Activated B cell treated with CpG ODN at 0.5 μM for 24 hours (primary cell): ENCODE data around the gene NOXO1. TPM values are rescaled to one million over a fixed set of nuclear protein-coding genes. Genes with fewer than 3 reads are reported as not detected.
A peak's percentile ranks its signal among the peaks of the same experiment; 100 is the strongest.

ENCODE experiments used
- ATAC-seq: fragments of 200-7000 bp; cut with Tn5 transposase; one replicate; pipeline ENCODE4 v1.10.0; 2021; ENCODE audit warnings: low read depth, mild to moderate bottlenecking, moderate library complexity
- CTCF ChIA-PET: fragments of 350-600 bp; sonication (Branson Sonifier 250); formaldehyde crosslinking; loops from one replicate; lab custom pipeline; 2021; ENCODE audit warnings: antibody characterized with exemption; lab: Charles Lee
- POLR2A ChIA-PET: fragments of 350-600 bp; sonication (Branson Sonifier 250); formaldehyde crosslinking; loops from one replicate; lab custom pipeline; 2021; ENCODE audit warnings: antibody characterized with exemption; lab: Charles Lee
- DNase-seq: peaks from one replicate; pipeline ENCODE4 v3.0.0; 2022
- H3K27ac Mint-ChIP-seq: one replicate; pipeline ENCODE4 v1.8.0; 2020; ENCODE audit warnings: mixed read lengths
- H3K27me3 Mint-ChIP-seq: one replicate; pipeline ENCODE4 v1.8.0; 2021; ENCODE audit warnings: mixed read lengths
- H3K36me3 Mint-ChIP-seq: one replicate; pipeline ENCODE4 v1.8.0; 2021; ENCODE audit warnings: low read depth, mixed read lengths
- H3K4me1 Mint-ChIP-seq: one replicate; pipeline ENCODE4 v1.8.0; 2021; ENCODE audit warnings: mixed read lengths
- H3K4me3 Mint-ChIP-seq: one replicate; pipeline ENCODE4 v1.8.0; 2020; ENCODE audit warnings: mild to moderate bottlenecking, mixed read lengths
- H3K9me3 Mint-ChIP-seq: one replicate; pipeline ENCODE4 v1.8.0; 2020; ENCODE audit warnings: mixed read lengths
- intact Hi-C: fragments of 100-400 bp; cut with micrococcal nuclease; formaldehyde crosslinking; loops from one replicate; pipeline ENCODE4 v1.15.1; 2024
- total RNA-seq: library from RNA; stranded (reverse); gene quantifications from 2 replicates; pipeline ENCODE4 v1.2.3, GENCODE V29; 2022
- TF ChIP-seq, protein P1 (sequence below): fragments of 200-600 bp; IDR thresholded peaks from one replicate; pipeline ENCODE4 v1.8.0; 2022; ENCODE audit warnings: antibody characterized with exemption, mild to moderate bottlenecking

Gene NOXO1
- total RNA-seq, 1 donor from 2014 or later: 0.73 TPM

DNA sequence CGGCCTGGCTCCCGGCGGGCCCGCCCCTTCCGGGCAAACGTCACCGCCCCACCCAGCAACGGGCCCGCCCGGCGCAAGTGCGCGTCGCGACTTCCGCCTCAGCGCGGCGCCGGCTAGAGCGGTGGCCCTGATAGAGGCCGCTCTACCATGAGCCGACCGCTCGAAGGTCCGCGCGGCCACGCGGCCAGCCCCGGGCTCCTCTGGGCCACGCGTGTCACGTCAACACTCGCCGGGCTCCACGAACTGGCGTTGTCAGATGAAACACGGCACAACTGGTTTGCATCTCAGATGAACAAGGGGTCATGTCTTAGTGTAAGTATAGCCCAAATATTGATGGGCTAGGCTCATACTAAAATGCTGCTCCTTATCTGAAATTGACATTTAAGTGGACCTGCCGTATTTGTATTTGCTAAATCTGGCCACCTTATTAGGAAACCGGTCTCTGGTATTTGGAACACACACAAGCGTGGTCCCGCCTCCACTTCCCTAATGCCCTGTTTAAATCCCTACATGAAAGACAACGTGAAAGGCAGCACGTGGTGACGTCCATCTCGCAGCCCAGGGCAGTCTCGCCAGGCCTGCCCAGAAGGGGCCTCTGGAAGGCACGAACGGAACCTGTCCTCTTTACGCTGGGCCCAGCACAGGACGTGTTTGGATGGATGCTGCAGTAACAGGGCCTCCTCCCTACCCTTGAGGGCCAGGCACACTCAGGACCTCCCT lies 28.7 kb upstream of the NOXO1 start, which contains the start of gene ZNF598:
Gene ZNF598 (minus strand): TSS at position 31 of the 720 bp plus-strand sequence.
- peak within 1 kb of the TSS; percentile 90 for H3K27ac Mint-ChIP-seq
- H3K9me3 Mint-ChIP-seq: no peaks in the 10 kb centered on the region
- H3K4me1 Mint-ChIP-seq: peaks cover 41% of the 10 kb centered on the region
- intact Hi-C loops: loop anchor here (1.0 to 5.0 kb wide), 6 partner anchors 13 to 672 kb away; partner anchors contain the start of genes KCTD5, MLST8, NTHL1 and RPS2
- peak; percentile 94 for ATAC-seq
- DNase-seq: peak; percentile 83
- TF ChIP-seq, protein P1, sequence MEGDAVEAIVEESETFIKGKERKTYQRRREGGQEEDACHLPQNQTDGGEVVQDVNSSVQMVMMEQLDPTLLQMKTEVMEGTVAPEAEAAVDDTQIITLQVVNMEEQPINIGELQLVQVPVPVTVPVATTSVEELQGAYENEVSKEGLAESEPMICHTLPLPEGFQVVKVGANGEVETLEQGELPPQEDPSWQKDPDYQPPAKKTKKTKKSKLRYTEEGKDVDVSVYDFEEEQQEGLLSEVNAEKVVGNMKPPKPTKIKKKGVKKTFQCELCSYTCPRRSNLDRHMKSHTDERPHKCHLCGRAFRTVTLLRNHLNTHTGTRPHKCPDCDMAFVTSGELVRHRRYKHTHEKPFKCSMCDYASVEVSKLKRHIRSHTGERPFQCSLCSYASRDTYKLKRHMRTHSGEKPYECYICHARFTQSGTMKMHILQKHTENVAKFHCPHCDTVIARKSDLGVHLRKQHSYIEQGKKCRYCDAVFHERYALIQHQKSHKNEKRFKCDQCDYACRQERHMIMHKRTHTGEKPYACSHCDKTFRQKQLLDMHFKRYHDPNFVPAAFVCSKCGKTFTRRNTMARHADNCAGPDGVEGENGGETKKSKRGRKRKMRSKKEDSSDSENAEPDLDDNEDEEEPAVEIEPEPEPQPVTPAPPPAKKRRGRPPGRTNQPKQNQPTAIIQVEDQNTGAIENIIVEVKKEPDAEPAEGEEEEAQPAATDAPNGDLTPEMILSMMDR: no peak
- peak within 1 kb of the TSS; percentile 92 for H3K4me3 Mint-ChIP-seq
- H3K27me3 Mint-ChIP-seq: no peaks in the 10 kb centered on the region
- ChIA-PET CTCF (no interaction called here), POLR2A (interaction anchor here (1.5 to 3.5 kb wide), 4 partner anchors 18 to 144 kb away, joined by 6 to 22 read pairs (median 16); partner anchors contain the start of genes RPS2, TBL3 and TRAF7)
- H3K36me3 Mint-ChIP-seq: peaks cover 12% of the 10 kb centered on the region

GRCh38 chr16:2009164-2009711 lies 28.0 kb upstream of the NOXO1 start:
- H3K27ac Mint-ChIP-seq: no peak overlapping the region
- DNase-seq (no peak), ATAC-seq (peak; percentile 40)
- peak overlapping the region; percentile 84 for H3K4me3 Mint-ChIP-seq
- no peaks in the 10 kb centered on the region for H3K27me3 Mint-ChIP-seq
- intact Hi-C loops: loop anchor here (1.0 to 5.0 kb wide), 6 partner anchors 14 to 673 kb away; partner anchors contain the start of genes KCTD5, MLST8, NTHL1 and RPS2
- peaks cover 14% of the 10 kb centered on the region for H3K36me3 Mint-ChIP-seq
- TF ChIP-seq, protein P1: no peak
- H3K4me1 Mint-ChIP-seq: peaks cover 42% of the 10 kb centered on the region
- no peaks in the 10 kb centered on the region for H3K9me3 Mint-ChIP-seq
- CTCF ChIA-PET: no interaction called here
- POLR2A ChIA-PET: interaction anchor here (0.6 to 3.5 kb wide), 8 partner anchors 17 to 145 kb away, joined by 3 to 22 read pairs (median 5); partner anchors contain the start of genes GFER, RPS2, TBL3 and TRAF7

- TF ChIP-seq, protein P1: no peak
- Mint-ChIP-seq H3K36me3 (peaks cover 14% of the 10 kb centered on the region), H3K27me3 (no peaks in the 10 kb centered on the region), H3K4me1 (peaks cover 47% of the 10 kb centered on the region), H3K4me3 (peak overlapping the region; percentile 84), H3K27ac (peak overlapping the region; percentile 81), H3K9me3 (no peaks in the 10 kb centered on the region)
- ChIA-PET CTCF (no interaction called here), POLR2A (interaction anchor here (0.6 to 3.5 kb wide), 9 partner anchors 16 to 494 kb away, joined by 3 to 22 read pairs (median 4); partner anchors contain the start of genes GFER, RPS2, TBL3 and TRAF7)
- intact Hi-C loops: loop anchor here (1.0 to 5.0 kb wide), 6 partner anchors 14 to 674 kb away; partner anchors contain the start of genes KCTD5, MLST8, NTHL1 and RPS2
- DNase-seq (no peak), ATAC-seq (no peak)
Measured at GRCh38 chr16:2008631-2009163, 27.4 kb upstream of the NOXO1 start.

GRCh38 chr16:2008009-2008526 lies 26.8 kb upstream of the NOXO1 start:
- intact Hi-C loops: loop anchor here (2.0 to 5.0 kb wide), 4 partner anchors 15 to 674 kb away; partner anchors contain the start of genes KCTD5, MLST8 and RPS2
- no peak for DNase-seq
- Mint-ChIP-seq H3K27ac (peak overlapping the region; percentile 81), H3K36me3 (peaks cover 14% of the 10 kb centered on the region), H3K9me3 (no peaks in the 10 kb centered on the region), H3K27me3 (no peaks in the 10 kb centered on the region), H3K4me1 (peaks cover 47% of the 10 kb centered on the region), H3K4me3 (peak overlapping the region; percentile 84)
- ChIA-PET CTCF (no interaction called here), POLR2A (interaction anchor here (0.6 to 3.5 kb wide), 6 partner anchors 16 to 495 kb away, joined by 3 to 22 read pairs (median 8); partner anchors contain the start of genes MSRB1, RPS2 and TRAF7)
- TF ChIP-seq, protein P1: no peak
- no peak for ATAC-seq
